NCI-H345 (cell line): ENCODE results near the gene SPANXN5.
"Not testable (repeated sequence)": the region's sequence is repeated elsewhere in the genome, so short reads cannot be mapped to it uniquely, and the experiment has no call there.

Experiments used
- DNase-seq: peaks from one replicate; lab custom pipeline; 2025; lab: John Stamatoyannopoulos, UW

SPANXN5 gene, protein sequence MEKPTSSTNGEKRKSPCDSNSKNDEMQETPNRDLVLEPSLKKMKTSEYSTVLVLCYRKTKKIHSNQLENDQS

DNA sequence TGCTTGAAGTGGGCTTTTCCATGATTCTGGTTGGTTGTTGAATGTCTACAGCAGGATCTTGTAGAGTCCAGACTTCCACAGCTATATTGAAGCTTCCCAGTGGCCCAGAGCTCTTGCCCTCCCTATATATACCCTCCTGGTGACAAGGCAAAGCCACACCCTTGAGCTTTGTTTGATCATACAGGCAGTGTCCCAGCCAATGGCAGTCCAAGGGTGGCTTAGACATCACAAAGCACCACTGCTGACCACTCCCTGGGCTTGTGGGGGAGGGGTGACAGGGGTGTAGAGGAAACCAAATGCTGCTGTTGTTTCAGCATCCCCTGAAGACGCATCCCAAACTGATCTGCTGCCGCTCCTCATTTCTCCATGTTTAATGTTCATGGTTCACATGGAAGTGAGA lies at the start of gene SPANXN5:
TSS of gene SPANXN5 (minus strand) at position 101 of the 400 bp plus-strand sequence. CDS start at position 22, 79 bp downstream.
- not testable (repeated sequence) for DNase-seq

DNA sequence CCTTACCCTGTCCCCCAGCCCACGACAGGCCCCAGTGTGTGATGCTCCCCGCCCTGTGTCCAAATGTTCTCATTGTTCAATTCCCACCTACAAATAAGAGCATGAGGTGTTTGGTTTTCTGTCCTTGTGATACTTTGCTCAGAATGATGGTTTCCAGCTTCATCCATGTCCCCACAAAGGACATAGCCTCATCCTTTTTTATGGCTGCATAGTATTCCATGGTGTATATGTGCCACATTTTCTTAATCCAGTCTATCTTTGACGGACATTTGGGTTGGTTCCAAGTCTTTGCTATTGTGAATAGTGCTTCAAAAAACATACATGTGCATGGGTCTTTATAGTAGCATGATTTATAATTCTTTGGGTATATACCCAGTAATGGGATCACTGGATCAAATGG lies 46.4 kb upstream of the SPANXN5 start:
- DNase-seq: not testable (repeated sequence)

DNA sequence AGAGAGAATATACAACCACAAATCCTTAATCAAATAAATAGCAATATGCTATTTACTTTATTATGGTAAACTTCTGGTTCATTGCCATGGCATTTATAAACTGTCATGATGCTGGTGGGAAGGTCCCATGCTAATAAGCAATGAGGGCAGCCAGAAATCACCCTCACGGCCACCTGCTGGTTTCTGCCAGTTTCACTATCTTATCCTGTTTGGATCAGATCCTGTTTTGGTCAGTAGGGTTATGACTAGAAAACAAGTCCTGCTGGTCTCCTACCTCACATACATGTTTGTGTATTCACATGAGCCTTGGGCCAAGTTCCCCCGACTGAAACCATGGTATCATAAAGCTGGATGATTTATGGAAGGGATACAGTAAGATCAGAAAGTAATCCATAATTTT lies 41.9 kb upstream of the SPANXN5 start:
- DNase-seq: no peak

DNA sequence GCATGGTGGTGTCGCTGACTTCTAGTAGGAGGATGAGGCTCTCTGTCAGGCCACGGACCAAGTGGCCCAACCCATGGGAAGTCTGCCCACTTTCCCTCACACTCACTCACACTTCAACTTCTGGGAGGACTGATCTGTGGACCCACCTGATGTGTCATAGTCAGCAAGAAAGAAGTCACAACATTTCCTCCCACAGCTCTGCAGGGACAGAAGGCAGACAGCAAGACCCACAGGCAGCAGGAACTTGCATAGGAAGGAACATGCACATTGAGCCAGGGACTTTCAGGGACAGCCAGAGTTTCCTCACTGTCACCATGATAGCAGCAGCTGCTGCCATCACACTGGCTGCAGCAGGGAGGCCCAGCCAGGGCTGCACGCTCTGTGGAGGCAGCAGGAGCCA lies 33.3 kb upstream of the SPANXN5 start:
- DNase-seq: no peak

DNA sequence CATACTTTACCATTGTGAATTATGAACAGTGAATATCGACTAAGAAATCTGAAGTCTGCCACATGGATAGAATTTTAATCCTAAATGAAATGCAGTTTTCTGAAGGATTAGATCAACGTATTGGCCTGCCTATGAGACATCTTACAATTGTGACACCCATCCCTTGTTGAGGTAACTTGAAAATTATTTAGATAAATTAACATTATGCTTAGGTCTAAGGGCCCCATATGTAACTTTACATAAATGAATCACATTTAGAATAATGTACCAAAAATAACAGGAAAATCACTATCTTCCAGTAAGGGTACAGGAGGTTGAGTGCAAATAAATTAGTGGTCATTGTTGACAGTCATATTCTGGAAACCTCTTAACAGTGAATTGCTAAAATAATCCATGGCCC lies 27.4 kb upstream of the SPANXN5 start:
- DNase-seq: no peak

DNA sequence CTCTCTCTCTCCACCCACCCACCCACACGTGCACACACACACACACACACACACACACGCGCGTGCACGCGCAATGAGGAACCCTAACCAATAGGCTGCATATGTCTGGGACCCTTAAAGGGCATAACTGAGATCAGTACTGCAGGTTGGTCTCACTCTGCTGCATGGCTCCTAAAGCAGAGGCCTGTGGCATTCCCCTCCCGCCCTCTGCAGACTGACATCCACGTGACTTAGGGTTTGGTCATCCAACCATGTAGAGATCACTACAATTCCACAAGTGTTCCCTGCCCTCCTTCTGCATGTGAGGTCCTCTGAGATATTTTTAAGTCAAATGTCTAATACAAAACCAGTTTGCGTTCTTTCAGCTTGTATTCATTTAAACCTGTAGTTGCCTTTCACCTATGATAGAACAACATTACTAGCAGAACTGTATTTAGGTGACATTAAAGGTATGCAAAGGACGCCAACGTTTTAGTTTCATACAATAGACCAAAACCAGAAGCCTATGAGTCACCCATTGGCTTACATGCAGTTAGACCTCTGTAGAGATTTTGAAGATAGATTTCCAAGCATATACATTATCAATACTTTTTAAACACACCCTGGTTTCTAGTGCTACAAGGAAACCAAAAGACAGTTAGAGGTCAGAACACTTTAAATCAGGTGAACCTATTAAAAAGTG lies 24.0 kb upstream of the SPANXN5 start:
- DNase-seq: no peak

DNA sequence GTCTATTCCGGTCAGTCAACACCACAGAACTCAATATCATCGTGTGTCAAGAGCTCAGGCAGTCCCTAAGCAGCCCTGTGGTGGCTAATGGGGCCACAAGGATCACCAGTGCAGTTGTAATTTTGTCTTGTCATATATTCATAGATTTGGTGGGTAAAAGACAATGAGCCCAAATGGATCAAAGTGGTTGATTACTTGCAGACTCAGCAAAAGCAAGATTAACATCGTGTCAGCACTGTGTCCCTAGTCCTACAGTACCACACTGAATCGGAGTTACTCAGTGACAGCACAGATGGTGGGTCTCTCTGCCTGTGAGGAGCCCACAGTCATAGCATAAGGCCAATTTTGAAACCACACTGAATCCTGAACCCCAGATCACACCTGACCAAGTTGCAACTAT lies 22.6 kb upstream of the SPANXN5 start:
- no peak for DNase-seq

DNA sequence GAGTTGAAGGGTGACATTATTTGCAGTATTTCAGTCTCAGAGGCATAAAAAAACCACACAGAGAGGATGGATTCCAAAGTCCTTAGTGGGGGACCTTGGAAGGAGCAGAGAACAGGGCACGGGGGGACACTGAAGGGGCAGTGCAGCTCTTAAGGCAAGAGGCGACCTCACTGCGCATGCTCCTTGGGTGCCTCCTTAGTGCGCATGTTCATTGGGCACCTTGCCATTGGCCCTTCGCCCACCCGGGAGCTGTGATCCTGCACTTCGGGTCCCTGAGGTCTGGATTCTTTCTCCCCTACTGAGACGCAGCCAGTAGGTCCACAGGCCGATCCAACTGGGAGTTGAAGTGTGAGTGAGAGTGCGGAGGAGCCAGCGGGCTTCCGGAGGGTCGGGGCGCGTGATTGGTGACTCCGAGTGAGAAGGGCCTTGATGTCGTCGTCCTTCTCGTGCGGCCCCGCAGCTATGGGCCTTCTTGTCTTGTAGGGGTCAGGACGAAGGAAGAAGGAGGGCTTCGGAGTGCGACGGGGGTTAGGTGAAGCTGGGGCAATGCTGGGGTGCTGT lies 13.9 kb upstream of the SPANXN5 start, which contains the start of gene XAGE5:
TSS of gene XAGE5 (plus strand) at position 223 of the 561 bp plus-strand sequence. CDS start 1,280 bp downstream, outside the sequence.
- no peak for DNase-seq

DNA sequence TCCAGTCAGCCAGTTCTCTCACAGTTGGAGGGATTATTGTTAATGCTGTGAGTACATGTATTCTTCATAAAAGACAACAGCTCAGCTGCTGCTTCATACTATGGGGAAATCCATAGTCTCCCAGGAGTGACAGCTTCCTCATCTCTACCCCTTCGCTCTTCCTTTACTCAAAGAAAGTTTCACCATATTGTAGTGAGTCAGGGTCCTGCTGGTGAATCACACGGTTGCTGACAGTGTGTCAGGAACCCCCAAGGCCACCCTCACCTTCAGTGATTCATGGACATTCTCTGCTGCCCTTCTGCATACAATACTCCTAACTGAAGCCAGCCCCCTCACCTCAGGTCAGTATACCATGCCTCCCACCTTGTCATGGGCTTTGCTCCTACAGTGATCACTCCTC lies 7.6 kb upstream of the SPANXN5 start:
- DNase-seq: not testable (repeated sequence)

DNA sequence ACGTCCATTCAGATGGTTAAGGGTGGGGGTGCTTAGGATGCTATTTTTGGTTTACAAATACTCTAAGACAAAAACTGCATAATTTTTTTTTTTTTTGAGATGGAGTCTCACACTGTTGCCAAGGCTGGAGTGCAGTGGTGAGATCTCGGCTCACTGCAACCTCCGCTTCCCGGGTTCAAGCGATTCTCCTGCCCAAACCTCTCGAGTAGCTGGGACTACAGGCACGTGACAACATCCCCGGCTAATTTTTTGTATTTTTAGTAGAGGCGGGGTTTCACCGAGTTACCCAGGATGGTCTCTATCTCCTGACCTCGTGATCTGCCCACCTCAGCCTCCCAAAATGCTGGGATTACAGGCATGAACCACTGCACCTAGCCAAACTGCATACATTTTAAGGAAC lies 23.7 kb downstream of the SPANXN5 start:
- DNase-seq: not testable (repeated sequence)

DNA sequence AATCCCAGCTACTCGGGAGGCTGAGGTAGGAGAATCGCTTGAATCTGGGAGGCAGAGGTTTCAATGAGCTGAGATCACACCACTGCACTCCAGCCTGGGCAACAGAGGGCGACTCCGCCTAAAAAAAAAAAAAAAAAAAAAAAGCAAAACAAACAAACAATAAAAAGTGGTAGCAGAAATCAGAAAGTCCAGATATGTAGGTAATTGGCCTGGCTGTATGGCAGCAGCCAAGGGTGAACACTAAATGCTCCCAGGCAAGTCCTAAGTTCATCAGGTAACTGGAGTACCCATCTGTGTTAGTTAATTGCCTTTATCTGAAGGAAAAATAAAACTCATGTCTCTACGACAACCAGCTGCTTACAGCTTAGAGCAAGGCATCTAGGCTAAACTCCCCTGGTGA lies 31.2 kb downstream of the SPANXN5 start:
- DNase-seq: not testable (repeated sequence)

DNA sequence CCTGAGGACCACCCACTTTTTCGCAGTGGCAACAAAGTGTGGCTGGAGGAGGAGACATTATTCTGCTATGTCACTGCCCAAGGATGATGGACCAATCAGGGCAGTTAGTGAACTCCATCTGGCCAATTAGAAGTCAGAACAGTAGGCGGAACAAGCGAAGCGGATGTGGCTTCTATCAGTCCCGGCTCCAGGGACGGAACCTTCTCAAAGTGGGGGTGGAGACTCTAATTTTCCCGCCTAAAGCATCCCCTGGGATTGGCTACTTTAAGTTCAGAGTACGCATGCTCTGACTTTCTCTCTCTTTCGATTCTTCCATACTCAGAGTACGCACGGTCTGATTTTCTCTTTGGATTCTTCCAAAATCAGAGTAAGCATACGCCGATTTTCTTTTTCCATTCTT lies 46.3 kb downstream of the SPANXN5 start, which contains the start of gene SSX2B:
TSS of gene SSX2B (plus strand) at position 301 of the 400 bp plus-strand sequence. CDS start 1,429 bp downstream, outside the sequence.
- not testable (repeated sequence) for DNase-seq
